Trophoblast cell (in vitro differentiated cells and primary cell): ENCODE measurements around the gene BPNT1.
"Not testable (repeated sequence)": the region's sequence is repeated elsewhere in the genome, so short reads cannot be mapped to it uniquely, and the experiment has no call there.

ENCODE experiments used
- DNase-seq, 2 donors: peaks; one replicate each; pipeline ENCODE4 v3.0.0-alpha.2; 2016
- H2AFZ ChIP-seq: 2 replicates; pipeline ENCODE4 v1.6.1; 2013; ENCODE audit warnings: low read length, moderate library complexity, mild to moderate bottlenecking; ENCODE audit not compliant: insufficient read depth, poor library complexity
- H2AK5ac ChIP-seq: 2 replicates; pipeline ENCODE4 v1.6.1; 2013; ENCODE audit warnings: mild to moderate bottlenecking, low read length
- H2BK120ac ChIP-seq: 2 replicates; pipeline ENCODE4 v1.6.1; 2013; ENCODE audit warnings: low read length, mild to moderate bottlenecking, moderate library complexity; ENCODE audit not compliant: insufficient read depth, poor library complexity
- H2BK12ac ChIP-seq: 2 replicates; pipeline ENCODE4 v1.6.1; 2013; ENCODE audit warnings: mild to moderate bottlenecking, low read length, moderate library complexity
- H2BK5ac ChIP-seq: 2 replicates; pipeline ENCODE4 v1.6.1; 2013; ENCODE audit warnings: low read length, low read depth, moderate library complexity, mild to moderate bottlenecking; ENCODE audit not compliant: poor library complexity
- H3K14ac ChIP-seq: 2 replicates; pipeline ENCODE4 v1.6.1; 2013; ENCODE audit warnings: mild to moderate bottlenecking, low read length
- H3K18ac ChIP-seq: 2 replicates; pipeline ENCODE4 v1.6.1; 2013; ENCODE audit warnings: mild to moderate bottlenecking, low read length
- H3K23ac ChIP-seq: 2 replicates; pipeline ENCODE4 v1.6.1; 2013; ENCODE audit warnings: low read length
- H3K27ac ChIP-seq: 2 replicates; pipeline ENCODE4 v1.5.1; 2013; ENCODE audit warnings: low read depth, mild to moderate bottlenecking, inconsistent platforms, low read length, moderate library complexity
- H3K27me3 ChIP-seq: 2 replicates; pipeline ENCODE4 v1.6.1; 2013; ENCODE audit warnings: inconsistent platforms, mild to moderate bottlenecking, low read length, moderate library complexity; ENCODE audit not compliant: insufficient read depth
- H3K36me3 ChIP-seq, 2 experiments: 1 replicate in 1 of 2; 2 replicates in 1 of 2; pipeline ENCODE4 v1.6.1; 2013; ENCODE audit warnings: low read length in 2 of 2, mild to moderate bottlenecking in 2 of 2, moderate library complexity in 1 of 2; ENCODE audit not compliant: insufficient read depth in 2 of 2, control insufficient read depth in 1 of 2
- H3K4ac ChIP-seq: 2 replicates; pipeline ENCODE4 v1.6.1; 2013; ENCODE audit warnings: low read depth, mild to moderate bottlenecking, low read length, moderate library complexity
- H3K4me1 ChIP-seq, 2 experiments: 1 replicate in 1 of 2; 2 replicates in 1 of 2; pipeline ENCODE4 v1.6.1; 2013; ENCODE audit warnings: low read length in 2 of 2, mild to moderate bottlenecking in 2 of 2, moderate library complexity in 1 of 2; ENCODE audit not compliant: insufficient read depth in 2 of 2, control insufficient read depth in 1 of 2
- H3K4me2 ChIP-seq: 2 replicates; pipeline ENCODE4 v1.6.1; 2013; ENCODE audit warnings: inconsistent platforms, mild to moderate bottlenecking, low read length, moderate library complexity
- H3K4me3 ChIP-seq: 2 replicates; pipeline ENCODE4 v1.5.1; 2013; ENCODE audit warnings: mild to moderate bottlenecking, low read depth, low read length, inconsistent platforms
- H3K79me1 ChIP-seq: one replicate; pipeline ENCODE4 v1.6.1; 2013; ENCODE audit warnings: low read length
- H3K79me2 ChIP-seq: 2 replicates; pipeline ENCODE4 v1.6.1; 2013; ENCODE audit warnings: low read length, mild to moderate bottlenecking; ENCODE audit not compliant: control insufficient read depth, insufficient read depth, poor library complexity
- H3K9ac ChIP-seq: 2 replicates; pipeline ENCODE4 v1.6.1; 2013; ENCODE audit warnings: mild to moderate bottlenecking, low read length
- H3K9me3 ChIP-seq: 2 replicates; pipeline ENCODE4 v1.6.1; 2013; ENCODE audit warnings: low read depth, mild to moderate bottlenecking, control low read depth, inconsistent platforms, low read length; ENCODE audit not compliant: insufficient read depth
- H4K12ac ChIP-seq: 2 replicates; pipeline ENCODE4 v1.6.1; 2013; ENCODE audit warnings: low read depth, mild to moderate bottlenecking, low read length, moderate library complexity
- H4K8ac ChIP-seq: 2 replicates; pipeline ENCODE4 v1.6.1; 2013; ENCODE audit warnings: low read depth, mild to moderate bottlenecking, low read length, moderate library complexity
- H4K91ac ChIP-seq: one replicate; pipeline ENCODE4 v1.6.1; 2013; ENCODE audit warnings: low read depth, mild to moderate bottlenecking, low read length, moderate library complexity
- WGBS: extraction: QIAGEN DNeasy Blood & Tissue Kit; methylation state at CpG from one replicate; pipeline ENCODE4 v1.1.7; 2013; ENCODE audit warnings: missing lambda C conversion rate; ENCODE audit not compliant: insufficient read length, insufficient coverage; ENCODE audit errors: extremely low coverage; 5-methylcytosine and 5-hydroxymethylcytosine counted together

The BPNT1 gene

GRCh38 chr1:220043646-220044045, 45.9 kb downstream of the BPNT1 start:
- Histone ChIP-seq H2AFZ (no peak overlapping the region), H3K9ac (no peak overlapping the region), H3K14ac (no peak overlapping the region), H3K4me3 (no peak overlapping the region), H3K79me2 (peaks cover 5% of the 10 kb centered on the region), H2BK120ac (no peak overlapping the region), H3K4me2 (no peak overlapping the region), H3K4me1 (no peaks in the 10 kb centered on the region), H4K8ac (no peak overlapping the region), H2AK5ac (no peak overlapping the region), H4K91ac (no peak overlapping the region), H3K4ac (peak overlapping the region; percentile 91), H4K12ac (no peak overlapping the region), H3K36me3 (peaks cover 9% of the 10 kb centered on the region in 2 experiments), H2BK5ac (no peak overlapping the region), H3K27me3 (no peaks in the 10 kb centered on the region), H2BK12ac (no peak overlapping the region), H3K27ac (no peak overlapping the region), H3K18ac (no peak overlapping the region), H3K9me3 (no peaks in the 10 kb centered on the region), H3K79me1 (peaks cover 4% of the 10 kb centered on the region), H3K23ac (no peak overlapping the region)
- WGBS = no CpG with 5 or more reads among the region's 2 CpGs
- DNase-seq = no peak

GRCh38 chr1:220040028-220040596, 49.5 kb downstream of the BPNT1 start:
- Histone ChIP-seq H3K9me3 (no peaks in the 10 kb centered on the region), H2BK120ac (no peak overlapping the region), H4K91ac (no peak overlapping the region), H3K4ac (no peak overlapping the region), H3K4me2 (no peak overlapping the region), H4K12ac (no peak overlapping the region), H3K4me3 (no peak overlapping the region), H3K27ac (no peak overlapping the region), H3K23ac (no peak overlapping the region), H2AK5ac (no peak overlapping the region), H2BK5ac (no peak overlapping the region), H2BK12ac (no peak overlapping the region), H3K4me1 (no peaks in the 10 kb centered on the region), H3K36me3 (peaks cover 9% of the 10 kb centered on the region in 2 experiments), H2AFZ (no peak overlapping the region), H3K18ac (no peak overlapping the region), H3K9ac (no peak overlapping the region), H4K8ac (no peak overlapping the region), H3K27me3 (no peaks in the 10 kb centered on the region), H3K14ac (no peak overlapping the region), H3K79me2 (peaks cover 4% of the 10 kb centered on the region), H3K79me1 (no peaks in the 10 kb centered on the region)
- no CpG with 5 or more reads among the region's 5 CpGs for WGBS
- DNase-seq = no peak

- Histone ChIP-seq H3K4me2 (no peak overlapping the region), H2BK120ac (no peak overlapping the region), H3K4ac (no peak overlapping the region), H3K79me1 (no peaks in the 10 kb centered on the region), H3K18ac (no peak overlapping the region), H3K9ac (no peak overlapping the region), H2BK5ac (no peak overlapping the region), H2AK5ac (no peak overlapping the region), H3K9me3 (no peaks in the 10 kb centered on the region), H4K91ac (no peak overlapping the region), H3K4me3 (no peak overlapping the region), H2BK12ac (no peak overlapping the region), H4K8ac (no peak overlapping the region), H2AFZ (no peak overlapping the region), H3K27ac (no peak overlapping the region), H3K14ac (no peak overlapping the region), H4K12ac (no peak overlapping the region), H3K36me3 (peaks cover 9% of the 10 kb centered on the region in 2 experiments), H3K27me3 (no peaks in the 10 kb centered on the region), H3K79me2 (peaks cover 2% of the 10 kb centered on the region), H3K23ac (no peak overlapping the region), H3K4me1 (no peaks in the 10 kb centered on the region)
- no CpG with 5 or more reads among the region's 4 CpGs for WGBS
- DNase-seq = peak in 1 of 2 donors; percentile 1
Measured at GRCh38 chr1:220038640-220039039, 50.9 kb downstream of the BPNT1 start.

- not testable (repeated sequence) for H4K8ac ChIP-seq, H3K23ac ChIP-seq, H4K12ac ChIP-seq, H3K27ac ChIP-seq, H3K4me1 ChIP-seq, H3K79me1 ChIP-seq, H2AFZ ChIP-seq, H3K4me2 ChIP-seq, DNase-seq, H2BK5ac ChIP-seq, H3K14ac ChIP-seq, H3K4ac ChIP-seq, H4K91ac ChIP-seq, H3K79me2 ChIP-seq, H3K9me3 ChIP-seq, H3K9ac ChIP-seq, H2AK5ac ChIP-seq, H2BK120ac ChIP-seq, H3K18ac ChIP-seq, H3K4me3 ChIP-seq, H3K27me3 ChIP-seq, H2BK12ac ChIP-seq
- peaks cover 9 to 11% of the 10 kb centered on the region in 2 experiments for H3K36me3 ChIP-seq
- WGBS = no CpG with 5 or more reads among the region's 3 CpGs
Measured at GRCh38 chr1:220037810-220038209, 51.8 kb downstream of the BPNT1 start.
